Measurements from ENCODE around the gene PTPRN2.
"Not testable (repeated sequence)": the region's sequence is repeated elsewhere in the genome, so short reads cannot be mapped to it uniquely, and the experiment has no call there.

The PTPRN2 gene

DNA sequence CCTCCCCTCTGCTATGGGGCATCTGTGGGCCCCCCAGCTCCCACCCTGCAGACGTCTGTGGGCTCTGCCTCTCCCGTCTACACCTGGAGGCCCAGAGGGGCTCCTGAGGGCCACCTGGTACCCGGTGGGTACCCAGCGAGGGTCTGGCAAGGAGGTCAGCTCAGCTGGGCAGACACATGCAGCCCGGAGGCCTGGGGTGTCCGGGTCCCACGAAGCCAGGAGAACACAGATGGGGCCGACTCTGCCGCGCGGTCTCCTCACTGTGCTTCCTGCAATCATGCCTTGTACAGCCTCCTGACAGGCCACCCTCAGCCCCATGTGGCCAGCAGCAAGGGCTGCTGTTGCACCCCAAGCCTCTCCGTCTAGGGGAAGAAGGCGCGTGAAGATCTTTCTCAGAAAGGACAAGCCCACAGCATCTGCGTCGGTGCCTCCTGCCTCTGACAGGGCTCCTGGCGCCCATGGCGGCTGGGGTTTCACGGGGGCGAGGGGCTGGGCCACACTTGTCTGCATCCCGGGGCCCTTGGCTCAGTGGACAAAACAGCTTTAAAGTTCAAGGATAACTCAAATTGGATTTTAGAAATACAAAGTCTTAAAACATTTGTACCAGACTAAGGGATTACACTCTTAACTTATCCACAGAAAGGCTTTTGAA is 859.5 kb downstream of the PTPRN2 start:
- no peak for DNase-seq (ENCODE audit: low spot score)

DNA sequence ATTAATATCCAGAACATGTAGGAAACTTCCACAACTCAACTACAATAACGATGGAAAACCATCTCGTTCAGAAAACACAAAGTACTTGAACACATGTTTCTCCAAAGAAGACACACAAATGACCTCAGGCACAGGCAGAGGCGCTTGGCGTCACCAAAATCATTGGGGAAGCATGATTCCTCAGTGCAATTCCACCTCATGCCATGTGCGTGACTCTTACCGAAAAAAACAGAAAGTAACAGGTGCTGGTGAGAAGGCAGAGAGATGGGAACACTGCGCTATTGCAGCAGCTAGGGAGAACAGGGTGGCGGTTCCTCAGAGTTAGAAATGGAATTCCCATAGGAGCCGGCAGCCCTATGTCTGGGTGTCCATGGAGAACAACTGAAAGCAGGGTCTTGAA is 860.9 kb downstream of the PTPRN2 start:
- DNase-seq (ENCODE audit: low spot score) = no peak

DNA sequence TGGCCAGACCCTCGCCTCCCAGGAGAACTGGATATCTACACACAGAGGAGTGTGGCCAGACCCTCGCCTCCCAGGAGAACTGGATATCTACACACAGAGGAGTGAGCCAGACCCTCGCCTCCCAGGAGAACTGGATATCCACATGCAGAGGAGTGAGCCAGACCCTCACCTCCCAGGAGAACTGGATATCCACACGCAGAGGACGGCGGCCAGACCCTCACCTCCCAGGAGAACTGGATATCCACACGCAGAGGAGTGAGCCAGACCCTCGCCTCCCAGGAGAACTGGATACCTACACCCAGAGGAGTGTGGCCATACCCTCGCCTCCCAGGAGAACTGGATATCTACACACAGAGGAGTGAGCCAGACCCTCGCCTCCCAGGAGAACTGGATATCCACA is 862.3 kb downstream of the PTPRN2 start:
- DNase-seq (ENCODE audit: low spot score) = not testable (repeated sequence)

DNA sequence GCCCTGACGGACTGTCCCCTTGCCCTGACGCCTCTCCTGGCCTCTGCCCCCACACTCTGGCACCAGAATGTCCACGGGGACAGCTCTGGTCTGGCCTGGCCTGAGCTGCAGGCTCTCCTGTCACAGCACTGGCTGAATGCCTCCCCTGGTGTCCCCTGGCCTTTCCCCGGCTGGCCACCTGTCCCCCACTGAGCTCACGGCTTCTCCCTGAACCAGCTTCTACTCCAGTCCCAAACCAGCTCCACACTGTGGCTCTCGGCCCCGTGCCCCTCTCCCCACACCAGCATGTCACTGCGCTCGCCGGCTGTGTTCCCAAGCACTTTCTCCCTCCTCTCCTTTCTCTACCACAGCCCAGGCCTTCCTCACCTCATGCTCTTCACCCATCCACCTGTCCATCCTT is 864.4 kb downstream of the PTPRN2 start:
- DNase-seq (ENCODE audit: low spot score) = no peak

DNA sequence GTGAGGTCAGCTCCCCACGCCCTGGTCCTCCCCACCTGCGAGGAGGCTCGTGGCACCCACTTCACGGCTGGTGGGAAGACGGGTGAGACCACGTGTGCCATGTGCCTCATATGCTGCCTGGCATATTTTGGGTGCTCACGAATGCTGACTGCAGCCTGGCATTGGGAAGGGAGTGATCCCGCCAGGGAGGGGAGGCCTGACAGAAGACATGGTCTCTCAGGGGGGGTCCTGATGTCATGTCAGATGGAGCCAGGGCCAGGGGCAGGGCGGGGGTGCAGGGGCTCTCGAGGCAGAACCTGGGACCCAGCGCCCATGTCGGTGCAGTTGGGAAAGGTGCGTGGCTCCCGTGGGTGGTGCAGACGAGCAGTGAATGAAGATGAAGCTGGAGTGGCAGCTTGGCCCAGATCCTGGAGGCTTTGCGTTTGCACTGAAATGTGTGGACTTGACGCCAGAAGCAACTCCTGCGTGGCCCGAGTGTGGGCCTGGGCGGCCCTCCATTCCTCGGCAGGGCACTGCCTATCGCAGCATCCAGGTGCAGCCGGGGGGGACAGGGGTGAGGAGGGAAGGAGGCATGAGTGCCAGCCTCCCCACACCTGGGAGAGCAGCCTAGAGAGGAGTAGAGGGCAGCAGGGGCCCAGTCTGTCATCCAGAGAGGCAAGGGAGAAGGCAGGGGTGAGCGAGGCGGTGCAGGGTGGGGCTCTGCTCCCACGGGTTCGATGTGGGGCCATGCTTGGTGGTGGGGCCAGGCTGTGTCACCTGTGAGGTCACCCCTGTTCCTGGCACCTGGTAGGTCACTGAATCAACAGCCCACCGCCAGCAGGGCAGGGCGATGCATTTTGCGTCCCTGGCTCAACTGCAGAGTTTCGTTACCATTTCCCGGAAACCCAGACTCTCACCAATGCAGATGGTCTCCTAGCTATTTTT is 865.2 kb downstream of the PTPRN2 start:
- no peak for DNase-seq (ENCODE audit: low spot score)

DNA sequence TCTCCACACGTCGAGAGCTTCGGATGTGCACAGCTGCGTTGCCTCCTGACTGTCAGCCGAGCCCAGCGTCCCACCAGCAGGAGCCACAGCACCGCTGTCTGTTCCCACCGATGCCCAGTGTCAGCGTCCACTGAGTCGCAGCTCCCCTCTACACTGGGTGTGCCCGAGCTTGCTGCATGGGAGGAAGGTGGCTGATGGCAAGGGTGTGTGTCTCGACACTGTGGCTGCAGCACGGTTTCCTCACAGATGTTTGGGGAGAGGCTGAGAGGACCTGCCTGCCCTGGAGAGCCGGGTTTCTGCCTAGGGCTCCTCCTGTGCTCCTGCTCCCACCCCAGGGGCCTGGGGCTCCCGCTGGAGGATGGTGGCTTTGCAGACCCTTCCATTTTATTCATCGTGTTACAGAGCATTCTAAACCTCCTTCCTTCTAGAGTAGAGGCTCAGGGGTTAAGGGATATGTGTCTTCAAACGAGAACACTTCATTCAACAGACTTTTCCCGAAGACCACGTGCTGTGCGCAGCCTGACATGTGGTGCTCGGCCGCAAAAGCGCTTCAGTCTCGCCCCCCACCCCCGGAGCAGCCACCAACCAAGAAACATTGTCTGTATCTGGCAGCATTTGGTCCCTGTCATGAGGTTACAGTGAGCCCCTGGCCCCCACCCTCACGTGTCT is 866.0 kb downstream of the PTPRN2 start:
- DNase-seq (ENCODE audit: low spot score) = no peak

DNA sequence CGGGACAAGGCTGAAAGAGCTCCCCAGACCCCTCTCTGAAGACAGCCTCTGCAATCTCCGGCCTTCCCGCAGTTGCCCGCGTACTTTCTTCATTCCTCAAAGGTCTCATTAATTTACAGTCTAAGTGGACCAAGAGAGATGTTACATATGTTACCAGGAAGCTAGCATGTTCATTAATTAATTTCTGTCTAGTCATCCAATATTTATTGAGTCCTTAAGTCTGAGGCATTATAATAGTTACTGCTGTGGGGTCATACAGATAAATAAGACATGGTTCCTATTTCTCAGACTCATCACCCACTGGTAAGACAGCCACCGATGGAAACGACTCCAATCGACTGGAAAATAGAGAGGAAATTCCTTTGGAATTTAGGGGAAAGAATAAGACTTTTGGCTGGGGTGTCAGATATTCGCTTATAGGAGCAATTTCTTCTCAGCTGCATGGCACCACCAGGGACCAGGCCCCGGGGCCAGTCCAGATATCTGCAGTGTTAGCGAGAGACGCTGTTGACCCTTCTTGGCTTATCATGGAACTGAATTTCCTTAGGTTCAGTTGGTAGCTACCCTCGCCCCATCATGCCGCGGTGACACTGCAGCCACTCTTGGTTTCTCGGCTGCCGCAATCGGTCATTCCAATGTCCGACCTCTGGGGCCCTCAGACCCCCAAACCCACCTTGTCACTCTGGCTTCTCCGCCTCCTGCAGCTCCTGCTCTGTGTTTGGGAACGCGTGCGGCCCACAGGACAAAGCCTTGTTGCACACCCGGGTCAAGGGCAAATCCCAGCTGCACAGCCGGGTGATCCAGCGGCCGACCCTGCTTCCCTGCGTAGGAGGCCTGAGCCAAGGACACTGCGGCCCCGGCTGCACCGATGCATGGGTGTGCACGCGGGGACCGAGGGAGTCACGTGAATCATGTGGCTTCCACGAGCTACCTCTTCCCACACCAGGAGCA is 867.6 kb downstream of the PTPRN2 start:
- DNase-seq (ENCODE audit: low spot score) = no peak

DNA sequence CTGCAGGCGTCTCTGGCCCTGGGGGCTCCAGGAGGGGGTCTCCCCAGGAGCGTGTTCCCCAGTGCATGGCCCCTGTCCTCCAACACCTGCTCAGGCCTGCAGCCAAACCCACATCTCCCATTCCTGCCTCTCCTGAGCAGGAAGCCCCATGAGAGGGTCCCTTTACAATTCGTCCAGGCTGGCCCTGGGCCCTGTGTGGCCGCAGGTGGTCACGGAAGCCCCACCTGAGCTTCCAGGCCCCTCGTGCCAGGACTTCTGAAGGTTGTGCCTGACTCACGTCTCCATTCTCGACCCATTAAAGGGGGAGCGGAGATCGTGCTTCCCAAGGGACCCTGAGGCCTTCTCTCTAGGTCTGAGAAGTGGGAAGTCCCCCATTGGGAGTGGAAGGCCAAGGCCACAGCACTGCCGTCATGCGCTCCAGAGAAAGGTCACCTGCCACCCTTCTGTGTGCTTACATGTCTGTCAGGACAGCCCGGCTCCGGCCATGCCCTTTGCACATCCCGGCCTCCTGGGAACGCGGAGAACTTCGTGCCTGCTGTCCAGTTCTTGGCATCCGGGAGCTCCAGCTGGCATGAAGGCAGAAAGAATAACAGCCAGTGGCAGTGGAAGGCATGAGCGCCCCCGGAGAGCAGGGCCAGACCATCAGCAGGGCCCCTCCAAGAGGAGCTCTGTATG is 868.5 kb downstream of the PTPRN2 start:
- DNase-seq (ENCODE audit: low spot score) = no peak

DNA sequence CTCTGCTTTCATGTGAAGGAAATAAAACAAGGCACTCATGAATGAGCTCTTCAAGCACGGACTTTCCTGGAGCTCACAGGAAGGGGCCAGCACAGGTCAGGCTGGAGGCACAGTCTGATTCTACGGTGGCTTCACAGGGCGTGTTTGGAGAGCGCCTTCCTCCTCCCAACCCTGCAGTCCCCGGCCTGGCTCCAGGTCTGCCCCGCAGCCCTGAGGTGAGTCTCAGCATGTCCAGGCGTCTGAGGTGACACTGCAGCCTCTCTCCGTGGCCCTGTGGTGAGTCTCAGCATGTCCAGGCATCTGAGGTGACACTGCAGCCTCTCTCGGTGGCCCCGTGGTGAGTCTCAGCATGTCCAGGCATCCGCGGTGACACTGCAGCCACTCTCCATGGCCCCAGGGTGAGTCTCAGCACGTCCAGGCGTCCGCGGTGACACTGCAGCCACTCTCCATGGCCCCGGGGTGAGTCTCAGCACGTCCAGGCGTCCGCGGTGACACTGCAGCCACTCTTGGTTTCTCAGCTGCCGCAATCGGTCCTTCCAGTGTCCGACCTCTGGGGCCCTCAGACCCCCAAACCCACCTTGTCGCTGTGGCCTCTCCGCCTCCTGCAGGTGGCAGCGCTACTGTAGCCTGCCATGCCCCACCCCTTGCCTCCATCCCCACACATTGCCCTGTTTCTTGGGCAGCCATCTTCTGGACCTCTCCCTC is 869.2 kb downstream of the PTPRN2 start:
- no peak for DNase-seq (ENCODE audit: low spot score)

DNA sequence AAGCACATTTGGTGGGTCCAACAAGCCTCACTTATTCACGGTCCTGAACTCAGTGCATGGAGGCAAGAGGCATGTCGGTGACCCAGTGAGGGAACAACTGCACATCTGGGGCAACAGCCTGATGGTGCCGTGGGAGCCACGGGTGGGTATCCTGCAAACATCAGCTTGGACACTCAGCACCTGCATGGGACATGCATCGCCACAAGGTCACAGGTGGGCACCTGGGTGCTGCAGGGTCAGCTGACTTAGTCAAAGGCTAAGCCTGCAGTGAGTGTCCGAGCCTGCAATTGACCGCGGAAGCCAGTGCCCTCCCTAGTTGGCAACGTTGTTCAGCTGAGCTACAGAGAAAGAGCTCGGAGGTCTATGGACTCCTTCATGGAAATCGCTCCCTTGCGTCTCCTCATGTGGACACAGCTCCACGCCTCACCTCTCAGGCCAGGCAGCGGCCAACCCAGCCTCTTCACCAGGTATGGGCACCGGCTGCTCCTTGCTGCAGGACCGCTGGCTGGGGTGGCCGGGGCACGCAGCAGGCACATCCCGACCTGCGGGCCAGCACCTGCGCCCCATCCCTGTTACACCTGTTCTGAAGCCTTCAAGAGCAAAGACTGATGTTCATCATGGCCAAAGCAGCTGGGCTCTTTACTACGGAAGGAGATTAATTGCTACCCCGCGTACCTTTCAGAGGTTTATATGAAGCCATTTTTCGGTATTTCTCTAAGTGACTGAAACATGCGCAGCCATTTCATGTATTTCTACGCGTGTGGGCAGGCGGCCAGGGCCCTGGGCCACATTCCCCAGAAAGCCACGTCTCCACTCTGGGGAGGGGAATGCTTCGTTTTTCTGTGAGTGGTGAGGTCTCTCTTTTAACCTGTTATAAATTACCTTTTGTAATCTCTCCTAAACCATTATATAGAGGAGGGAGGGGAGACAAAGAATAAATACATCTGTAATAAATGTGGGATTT is 870.1 kb downstream of the PTPRN2 start:
- no peak for DNase-seq (ENCODE audit: low spot score)

DNA sequence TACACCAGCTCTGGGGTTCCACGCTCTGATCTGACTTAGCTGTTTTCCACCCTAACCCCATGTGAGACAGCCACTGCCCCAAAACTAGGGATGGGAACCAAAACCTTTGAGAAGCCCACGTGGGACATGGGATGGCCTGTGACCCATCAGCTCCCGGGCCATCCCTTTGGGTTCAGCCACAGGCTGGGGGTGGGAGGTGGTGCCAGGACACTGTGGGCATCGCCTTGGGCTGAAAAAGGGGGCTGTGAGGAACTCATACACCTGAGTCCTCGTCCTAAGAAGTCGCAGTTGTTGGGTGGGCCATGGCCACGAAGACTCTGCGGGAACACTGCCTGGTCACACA is 871.7 kb downstream of the PTPRN2 start:
- DNase-seq (ENCODE audit: low spot score) = no peak

DNA sequence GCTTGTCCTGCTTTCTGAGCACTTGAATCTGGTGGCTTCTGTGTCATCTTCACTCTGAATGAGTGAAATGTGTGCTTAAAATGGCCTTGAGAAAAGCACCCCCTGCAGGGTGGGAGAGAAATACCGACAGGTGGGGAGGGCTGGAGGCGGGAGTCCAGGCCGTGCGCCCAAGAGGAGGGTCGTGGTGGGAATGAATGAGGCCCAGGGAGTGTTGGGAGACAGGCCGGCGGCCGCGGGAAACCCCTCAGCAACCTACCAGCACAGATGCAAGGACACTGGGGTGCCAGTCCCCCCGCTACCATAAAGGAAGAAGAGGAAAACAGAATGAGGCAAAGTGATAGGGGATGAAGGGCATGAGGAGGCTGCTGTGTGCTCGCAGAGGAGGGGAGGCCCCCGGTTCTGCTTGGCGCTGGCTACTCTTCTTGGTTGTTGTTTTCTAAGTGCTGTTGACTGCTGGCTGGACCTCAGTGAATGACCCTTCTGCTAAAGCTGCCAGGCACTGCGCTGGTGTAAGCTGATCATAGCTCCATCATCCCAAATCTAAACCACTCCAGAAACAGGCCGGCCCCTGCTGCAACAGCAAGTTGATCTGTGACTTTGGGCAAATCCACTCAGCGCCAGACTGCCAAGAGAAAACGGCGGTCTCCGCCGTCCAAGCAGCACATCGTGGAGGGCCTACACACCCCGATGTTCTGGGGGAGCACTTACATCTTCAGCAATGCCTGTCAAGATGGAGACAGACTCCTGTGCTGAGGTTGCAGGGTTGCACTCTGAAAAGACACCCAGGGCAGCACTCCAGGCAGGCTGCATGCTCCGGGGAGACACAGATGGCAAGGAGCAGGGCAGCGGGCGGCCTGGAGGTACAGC is 872.3 kb downstream of the PTPRN2 start:
- no peak for DNase-seq (ENCODE audit: low spot score)

DNA sequence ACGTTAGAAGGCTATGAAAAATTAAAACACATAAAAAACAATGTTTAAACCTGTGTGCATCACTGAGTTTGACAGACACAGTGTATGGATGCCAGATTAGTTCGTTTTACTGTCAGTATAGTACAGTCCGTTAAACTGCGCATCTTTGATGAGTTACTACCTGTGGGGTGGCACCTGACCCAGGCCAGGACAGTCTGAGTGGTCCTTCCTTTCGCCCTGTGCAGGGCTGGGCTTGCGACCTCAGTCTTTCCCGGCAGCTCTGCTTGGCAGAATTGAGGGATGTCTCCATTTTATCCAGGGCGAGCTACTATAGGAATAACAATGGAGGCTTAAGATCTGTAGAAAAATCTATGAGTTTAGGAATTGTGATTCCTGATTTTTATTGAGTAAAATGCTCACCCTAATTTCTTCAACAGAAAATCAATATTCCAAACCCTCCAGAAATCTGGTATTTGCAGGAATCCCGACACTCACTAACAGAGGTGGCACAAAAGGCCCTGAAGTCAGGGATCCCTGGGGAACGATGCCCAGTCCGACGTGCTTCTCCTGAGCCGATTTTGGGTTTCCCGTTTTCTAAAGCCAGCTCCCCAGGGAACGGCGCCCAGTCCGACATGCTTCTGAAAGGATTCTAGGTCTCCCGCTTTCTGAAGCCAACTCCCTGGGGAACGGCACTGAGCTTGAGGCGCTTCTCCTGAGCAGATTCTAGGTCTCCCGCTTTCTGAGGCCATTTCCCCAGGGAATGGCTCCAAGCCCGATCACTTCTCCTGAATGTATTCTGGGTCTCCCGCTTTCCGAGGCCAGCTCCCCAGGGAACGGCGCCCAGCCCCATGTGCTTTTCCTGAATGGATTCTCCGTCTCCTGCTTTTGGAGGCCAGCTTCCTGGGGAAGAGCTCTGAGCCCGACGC is 873.2 kb downstream of the PTPRN2 start:
- DNase-seq (ENCODE audit: low spot score) = no peak

DNA sequence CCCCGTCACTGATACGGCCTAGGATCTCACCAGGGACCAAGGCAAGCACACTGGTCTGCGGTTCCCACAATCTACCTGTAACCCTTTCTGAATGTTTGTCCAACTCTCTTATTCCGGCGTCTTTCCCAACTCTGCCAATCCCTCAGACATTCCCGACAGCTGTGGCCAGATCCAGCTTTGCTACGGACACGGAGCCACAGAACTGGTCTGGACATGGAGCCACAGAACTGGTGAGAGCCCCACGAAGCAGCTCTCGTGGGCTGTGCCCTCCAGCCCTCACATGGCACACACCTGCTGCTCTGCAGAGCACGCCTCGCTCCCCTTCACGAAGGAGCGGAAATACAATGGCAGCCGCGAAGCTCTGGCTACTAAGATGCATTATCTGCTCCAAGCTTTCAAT is 874.0 kb downstream of the PTPRN2 start:
- DNase-seq (ENCODE audit: low spot score) = no peak

DNA sequence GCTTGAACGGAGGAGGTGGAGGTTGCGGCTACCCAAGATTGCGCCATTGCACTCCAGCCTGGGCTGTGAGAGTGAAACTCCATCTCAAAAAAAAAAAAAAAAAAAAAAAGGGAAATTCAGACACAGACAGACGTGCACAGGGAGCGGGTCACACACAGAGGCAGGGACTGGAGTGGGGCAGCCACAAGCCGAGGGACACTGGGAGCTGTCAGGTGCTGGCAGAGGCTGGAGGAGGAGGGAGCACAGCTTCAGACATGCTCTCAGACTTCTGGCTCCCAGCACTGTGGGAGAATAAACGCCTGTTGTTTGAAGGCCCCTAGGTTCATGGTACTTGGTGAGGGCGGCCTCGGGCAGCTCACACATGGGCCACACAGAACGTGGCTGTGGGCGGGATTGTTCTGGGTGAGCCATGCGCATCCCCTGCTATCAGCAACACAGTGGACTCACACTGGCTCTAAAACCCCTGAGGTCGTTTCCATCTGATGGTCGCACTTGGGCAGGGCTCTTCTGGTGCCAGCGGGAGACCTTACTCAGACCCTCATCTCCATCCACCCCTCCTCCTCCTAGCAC is 874.9 kb downstream of the PTPRN2 start:
- DNase-seq (ENCODE audit: low spot score) = no peak

DNA sequence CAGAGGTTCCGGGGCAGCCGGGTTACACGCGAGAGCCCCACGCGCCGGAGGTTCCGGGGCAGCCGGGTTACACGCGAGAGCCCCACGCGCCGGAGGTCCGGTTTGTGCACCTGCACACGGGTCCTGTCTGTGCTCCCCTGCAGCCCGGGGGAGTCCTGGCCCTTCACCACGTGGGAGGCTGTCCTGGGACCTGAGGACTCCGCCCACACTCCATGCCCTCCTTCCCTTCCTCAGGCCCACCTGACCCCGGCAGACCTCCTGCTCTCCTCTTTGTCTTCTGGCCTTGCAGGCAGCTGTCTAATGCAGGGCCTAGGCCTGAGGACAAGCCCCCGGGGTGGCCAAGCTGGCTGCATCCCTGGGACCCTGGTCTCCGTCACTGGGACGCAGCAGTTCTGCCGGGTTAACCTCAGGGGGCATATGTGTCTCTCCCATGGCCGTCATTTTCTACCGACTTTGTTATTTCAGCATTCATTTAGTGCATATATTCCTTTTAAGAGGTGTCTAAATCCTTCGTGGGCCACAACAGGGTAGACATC is 876.2 kb downstream of the PTPRN2 start:
- DNase-seq (ENCODE audit: low spot score) = no peak

DNA sequence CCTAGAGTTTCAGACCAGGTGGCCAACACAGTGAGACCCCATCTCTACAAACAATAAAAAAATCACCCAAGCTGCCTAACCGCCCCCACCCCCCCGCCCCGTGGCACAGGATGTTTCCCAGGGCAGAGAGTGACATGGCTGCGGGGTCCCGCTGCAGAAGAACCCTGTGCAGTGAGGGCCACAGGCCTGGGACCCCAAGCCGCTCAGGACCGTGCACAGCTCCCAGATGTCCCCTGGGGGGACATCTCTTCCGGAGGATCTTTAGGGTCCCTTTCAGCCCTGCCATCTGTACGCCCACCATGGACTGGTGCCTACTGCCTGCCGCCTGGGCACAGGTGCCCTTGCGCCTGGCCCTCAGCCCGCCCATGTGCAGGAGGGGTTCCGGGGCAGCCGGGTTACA is 877.2 kb downstream of the PTPRN2 start:
- DNase-seq (ENCODE audit: low spot score) = no peak

Data from hematopoietic multipotent progenitor cell treated with erythropoietin and hydrocortisone succinate and interleukin-3 and kit ligand, for 15 days (in vitro differentiated cells).